Osteoblast (primary cell): ENCODE results near the gene PHF11. TPM values are rescaled to one million over a fixed set of nuclear protein-coding genes. Genes with fewer than 3 reads are reported as not detected.

Experiments
- DNase-seq: peaks from one replicate; pipeline ENCODE4 v3.0.0; 2011; ENCODE audit warnings: low spot score, mixed read lengths; ENCODE audit not compliant: insufficient read length; ENCODE audit errors: missing footprints
- H2AFZ ChIP-seq: 2 replicates; pipeline ENCODE4 v1.6.0; 2011; ENCODE audit warnings: mild to moderate bottlenecking, low read length
- H3K27ac ChIP-seq: 2 replicates; pipeline ENCODE4 v1.5.1; 2011; ENCODE audit warnings: mild to moderate bottlenecking, low read depth, low read length, moderate library complexity
- H3K27me3 ChIP-seq: 2 replicates; pipeline ENCODE4 v1.6.0; 2012; ENCODE audit warnings: mild to moderate bottlenecking, control low read depth, inconsistent platforms, low read length, moderate library complexity; ENCODE audit not compliant: insufficient read depth
- H3K36me3 ChIP-seq: 2 replicates; pipeline ENCODE4 v1.5.1; 2011; ENCODE audit warnings: mild to moderate bottlenecking, low read length, control low read depth, moderate library complexity; ENCODE audit not compliant: insufficient read depth
- H3K4me1 ChIP-seq: 2 replicates; pipeline ENCODE4 v1.5.1; 2011; ENCODE audit warnings: mild to moderate bottlenecking, low read length, control low read depth, moderate library complexity; ENCODE audit not compliant: insufficient read depth
- H3K4me2 ChIP-seq: 2 replicates; pipeline ENCODE4 v1.6.0; 2011; ENCODE audit warnings: mild to moderate bottlenecking, low read length; ENCODE audit not compliant: insufficient read depth
- H3K4me3 ChIP-seq: fragments of 200-600 bp; sonication (generic); 3 replicates; pipeline ENCODE4 v1.5.1; 2012; ENCODE audit warnings: mild to moderate bottlenecking, low read length, inconsistent platforms; ENCODE audit not compliant: insufficient read depth
- H3K79me2 ChIP-seq: 2 replicates; pipeline ENCODE4 v1.6.0; 2012; ENCODE audit warnings: mild to moderate bottlenecking, low read length, control low read depth, inconsistent platforms; ENCODE audit not compliant: insufficient read depth
- H3K9me3 ChIP-seq: 2 replicates; pipeline ENCODE4 v1.5.1; 2011; ENCODE audit warnings: low read depth, low read length, control low read depth
- H4K20me1 ChIP-seq: 2 replicates; pipeline ENCODE4 v1.6.0; 2012; ENCODE audit warnings: mild to moderate bottlenecking, low read length, control low read depth; ENCODE audit not compliant: insufficient read depth
- total RNA-seq: library from RNA; depleted of rRNA; stranded (reverse); fragments of >200 nt; gene quantifications from 2 replicates; pipeline ENCODE4 v1.2.3, GENCODE V29; 2012
- TF ChIP-seq, protein P1 (sequence below): IDR thresholded peaks from 2 replicates; pipeline ENCODE4 v1.5.1; 2011; ENCODE audit warnings: mild to moderate bottlenecking, low read depth, low read length, moderate library complexity; ENCODE audit errors: extremely low read depth

The PHF11 gene
- total RNA-seq, 1 donor = 29.7 TPM

DNA sequence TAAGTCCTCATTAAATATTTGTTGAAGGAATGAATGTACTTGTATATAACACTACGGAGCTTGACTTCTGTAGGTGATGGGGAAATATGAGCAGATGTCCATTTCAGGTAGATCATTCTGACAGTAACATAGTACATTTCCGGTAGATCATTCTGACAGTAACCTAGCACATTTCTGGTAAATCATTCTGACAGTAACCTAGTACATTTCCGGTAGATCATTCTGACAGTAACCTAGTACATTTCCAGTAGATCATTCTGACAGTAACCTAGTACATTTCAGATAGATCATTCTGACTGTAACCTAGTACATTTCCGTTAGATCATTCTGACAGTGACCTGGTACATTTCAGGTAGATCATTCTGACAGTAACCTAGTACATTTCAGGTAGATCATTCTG lies 2.5 kb downstream of the PHF11 start:
- peaks cover 8% of the 10 kb centered on the region for H3K79me2 ChIP-seq
- no peaks in the 10 kb centered on the region for H3K27me3 ChIP-seq
- no peak overlapping the region for H2AFZ ChIP-seq
- H4K20me1 ChIP-seq = no peaks in the 10 kb centered on the region
- H3K36me3 ChIP-seq = no peaks in the 10 kb centered on the region
- no peaks in the 10 kb centered on the region for H3K9me3 ChIP-seq
- TF ChIP-seq, protein P1, sequence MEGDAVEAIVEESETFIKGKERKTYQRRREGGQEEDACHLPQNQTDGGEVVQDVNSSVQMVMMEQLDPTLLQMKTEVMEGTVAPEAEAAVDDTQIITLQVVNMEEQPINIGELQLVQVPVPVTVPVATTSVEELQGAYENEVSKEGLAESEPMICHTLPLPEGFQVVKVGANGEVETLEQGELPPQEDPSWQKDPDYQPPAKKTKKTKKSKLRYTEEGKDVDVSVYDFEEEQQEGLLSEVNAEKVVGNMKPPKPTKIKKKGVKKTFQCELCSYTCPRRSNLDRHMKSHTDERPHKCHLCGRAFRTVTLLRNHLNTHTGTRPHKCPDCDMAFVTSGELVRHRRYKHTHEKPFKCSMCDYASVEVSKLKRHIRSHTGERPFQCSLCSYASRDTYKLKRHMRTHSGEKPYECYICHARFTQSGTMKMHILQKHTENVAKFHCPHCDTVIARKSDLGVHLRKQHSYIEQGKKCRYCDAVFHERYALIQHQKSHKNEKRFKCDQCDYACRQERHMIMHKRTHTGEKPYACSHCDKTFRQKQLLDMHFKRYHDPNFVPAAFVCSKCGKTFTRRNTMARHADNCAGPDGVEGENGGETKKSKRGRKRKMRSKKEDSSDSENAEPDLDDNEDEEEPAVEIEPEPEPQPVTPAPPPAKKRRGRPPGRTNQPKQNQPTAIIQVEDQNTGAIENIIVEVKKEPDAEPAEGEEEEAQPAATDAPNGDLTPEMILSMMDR = no peak
- no peak for DNase-seq
- H3K4me3 ChIP-seq = no peak overlapping the region
- no peak overlapping the region for H3K27ac ChIP-seq
- peaks cover 29% of the 10 kb centered on the region for H3K4me1 ChIP-seq
- no peak overlapping the region for H3K4me2 ChIP-seq

DNA sequence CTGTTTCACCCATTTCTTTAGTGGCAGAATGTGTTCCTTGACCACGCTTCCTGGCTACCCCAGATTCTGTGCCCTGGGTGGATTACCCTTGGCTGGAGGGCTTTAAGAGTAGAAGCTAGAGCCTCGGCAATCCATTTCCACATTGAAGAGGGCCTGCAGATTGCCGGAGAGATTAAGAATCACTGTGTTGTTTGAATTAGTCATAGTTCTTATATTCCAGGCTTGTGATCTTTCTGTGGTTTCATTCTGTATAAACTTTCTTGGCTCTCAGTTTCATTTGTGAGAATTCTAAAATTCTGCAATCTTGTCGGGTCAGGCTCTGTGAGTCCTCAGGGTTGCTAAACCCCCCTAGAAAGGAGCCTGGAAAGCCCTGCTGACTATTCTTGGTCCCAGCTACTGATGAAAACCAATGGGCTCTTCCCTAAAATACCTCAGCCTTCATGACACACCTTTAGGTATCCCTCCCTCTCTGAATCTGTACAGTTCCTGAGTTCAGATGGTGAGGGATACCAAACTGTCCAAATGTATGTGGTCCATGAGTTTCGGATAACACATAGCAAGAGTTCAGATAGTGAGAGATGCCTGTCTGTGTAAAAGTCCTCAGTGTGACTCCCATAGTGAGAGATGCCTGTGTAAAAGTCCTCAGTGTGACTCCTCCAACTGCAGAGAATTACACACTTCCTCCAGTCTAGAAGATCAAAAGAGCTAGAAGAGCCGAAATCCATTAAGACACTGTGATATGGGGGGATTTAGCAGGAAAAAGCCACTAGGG lies 4.3 kb downstream of the PHF11 start:
- Histone ChIP-seq H3K27me3 (no peaks in the 10 kb centered on the region), H2AFZ (peak overlapping the region; percentile 67), H4K20me1 (no peaks in the 10 kb centered on the region), H3K4me1 (peaks cover 22% of the 10 kb centered on the region), H3K27ac (peak overlapping the region; percentile 78), H3K36me3 (no peaks in the 10 kb centered on the region), H3K9me3 (no peaks in the 10 kb centered on the region), H3K4me2 (peak overlapping the region; percentile 73), H3K4me3 (peak overlapping the region; percentile 51), H3K79me2 (peaks cover 8% of the 10 kb centered on the region)
- TF ChIP-seq, protein P1 = no peak
- peak; percentile 97 for DNase-seq

DNA sequence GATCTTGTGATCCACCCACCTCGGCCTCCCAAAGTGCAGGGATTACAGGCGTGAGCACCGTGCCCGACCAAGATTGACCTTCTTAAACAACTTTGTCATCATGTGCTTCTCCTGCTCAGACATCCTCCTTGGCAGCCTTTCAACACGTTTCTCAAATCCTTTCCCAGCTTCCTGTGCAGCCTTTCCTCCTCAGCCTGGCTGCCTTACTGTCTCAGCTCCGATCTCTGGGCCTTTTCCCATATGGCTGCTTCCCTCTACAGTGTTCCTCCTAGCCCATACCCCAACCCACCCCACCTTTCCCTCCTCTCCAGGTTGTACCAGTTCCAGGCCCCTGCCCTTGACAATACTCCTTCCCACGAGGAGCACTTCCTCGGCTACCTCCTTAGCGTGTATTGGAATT lies 7.2 kb downstream of the PHF11 start:
- Histone ChIP-seq H3K27ac (no peak overlapping the region), H3K4me2 (no peak overlapping the region), H3K36me3 (peaks cover 3% of the 10 kb centered on the region), H3K9me3 (no peaks in the 10 kb centered on the region), H3K79me2 (peaks cover 8% of the 10 kb centered on the region), H2AFZ (no peak overlapping the region), H3K4me1 (peaks cover 22% of the 10 kb centered on the region), H4K20me1 (no peaks in the 10 kb centered on the region), H3K27me3 (no peaks in the 10 kb centered on the region), H3K4me3 (no peak overlapping the region)
- DNase-seq = peak; percentile 69
- TF ChIP-seq, protein P1 = no peak

DNA sequence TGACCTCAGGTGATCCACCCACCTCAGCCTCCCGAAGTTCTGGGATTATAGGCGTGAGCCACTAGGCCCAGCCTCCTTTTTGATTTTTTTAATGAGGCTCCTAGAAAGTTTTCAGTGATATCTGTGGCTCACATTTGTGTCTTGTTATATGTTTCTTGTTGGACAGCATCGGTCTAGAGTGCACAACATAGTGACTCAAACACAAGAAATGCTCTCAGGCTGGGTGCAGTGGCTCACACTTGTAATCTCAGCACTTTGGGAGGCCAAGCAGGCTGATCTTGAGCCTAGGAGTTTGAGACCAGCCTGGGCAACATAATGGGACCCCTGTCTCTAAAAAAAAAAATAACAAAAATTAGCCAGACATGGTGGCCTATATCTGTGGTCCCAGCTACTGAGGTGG lies 8.2 kb downstream of the PHF11 start:
- H3K4me1 ChIP-seq = peaks cover 19% of the 10 kb centered on the region
- TF ChIP-seq, protein P1 = no peak
- peaks cover 3% of the 10 kb centered on the region for H3K36me3 ChIP-seq
- DNase-seq = no peak
- no peaks in the 10 kb centered on the region for H3K9me3 ChIP-seq
- no peak overlapping the region for H3K27ac ChIP-seq
- peaks cover 8% of the 10 kb centered on the region for H3K79me2 ChIP-seq
- H3K4me3 ChIP-seq = no peak overlapping the region
- H4K20me1 ChIP-seq = no peaks in the 10 kb centered on the region
- H3K4me2 ChIP-seq = no peak overlapping the region
- no peaks in the 10 kb centered on the region for H3K27me3 ChIP-seq
- H2AFZ ChIP-seq = no peak overlapping the region
